GM18505 (cell line): Measurements from ENCODE around the gene CACNB2.
"Not testable (repeated sequence)": the region's sequence is repeated elsewhere in the genome, so short reads cannot be mapped to it uniquely, and the experiment has no call there.

Experiments
- ATAC-seq: cut with Tn5 transposase; IDR thresholded peaks from one replicate; pipeline ENCODE4 v1.9.1; 2021; ENCODE audit not compliant: unreplicated experiment
- POLR2A ChIP-seq: IDR thresholded peaks from 4 replicates; pipeline ENCODE4 v1.6.1; 2011; ENCODE audit warnings: borderline replicate concordance; ENCODE audit not compliant: insufficient read depth, insufficient read length; ENCODE audit errors: extremely low read depth

CACNB2 gene

DNA sequence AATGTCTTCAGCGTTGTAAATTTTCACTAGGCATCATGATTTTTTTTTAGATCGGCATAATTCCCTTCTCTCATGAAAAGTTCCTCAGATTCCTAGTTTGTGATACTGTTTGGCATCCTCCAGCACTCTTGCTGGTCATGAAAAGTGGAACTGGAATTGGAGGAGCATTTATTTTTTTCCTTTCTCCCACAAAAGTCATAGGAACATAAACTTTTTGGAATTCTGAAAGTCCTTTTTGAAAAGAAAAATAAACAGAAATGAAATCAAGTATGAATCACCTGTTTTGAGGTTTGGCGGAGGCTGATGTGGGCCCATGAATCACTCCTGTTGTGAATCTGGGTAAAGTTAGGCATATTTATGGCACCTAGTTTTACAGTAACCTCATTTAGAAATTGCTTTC, 17.7 kb downstream of the CACNB2 start:
- no peak for ATAC-seq
- no peak for TF ChIP-seq POLR2A

DNA sequence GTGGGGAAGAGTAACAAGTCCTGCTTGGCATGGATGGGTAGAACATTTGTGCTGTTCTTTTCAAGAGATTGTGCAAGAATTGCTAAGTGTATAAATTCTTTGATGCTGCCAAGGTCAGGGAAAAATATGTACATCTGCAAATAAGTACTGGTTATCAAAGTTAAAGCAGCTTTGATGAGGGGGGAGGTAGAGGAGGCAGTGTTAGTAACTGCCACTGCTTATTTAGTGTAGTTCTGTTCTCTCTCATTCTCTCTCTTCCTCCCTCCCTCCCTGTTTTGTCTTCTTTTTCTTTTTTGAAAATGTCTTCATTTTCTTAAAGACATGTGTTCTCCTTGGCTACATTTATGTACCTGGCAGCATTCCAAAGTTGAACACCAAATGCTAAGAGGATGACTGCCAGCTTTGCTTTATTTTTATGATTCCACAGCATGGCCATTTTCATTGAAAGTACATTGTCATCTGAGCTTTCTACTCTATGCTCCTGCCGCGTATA, 18.6 kb downstream of the CACNB2 start:
- no peak for TF ChIP-seq POLR2A
- ATAC-seq: no peak

DNA sequence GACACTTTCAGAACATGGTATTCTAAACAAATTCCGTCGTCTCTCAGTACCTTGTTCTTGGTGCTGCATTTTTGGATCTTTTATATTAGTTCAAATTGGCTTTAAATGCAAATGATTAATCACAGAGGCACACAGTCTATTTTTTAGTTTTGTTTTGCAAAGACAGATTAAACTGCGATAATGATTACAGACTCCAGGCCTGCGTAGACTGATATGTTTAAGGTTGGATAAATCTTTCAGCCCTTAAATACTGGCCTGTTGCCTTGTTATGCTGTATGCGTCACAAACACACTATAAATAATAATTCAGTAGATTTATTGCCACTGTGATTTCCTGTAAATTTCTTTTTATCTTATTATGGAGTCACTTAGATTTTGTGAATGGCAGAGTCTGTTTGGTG, 19.3 kb downstream of the CACNB2 start:
- TF ChIP-seq POLR2A: no peak
- no peak for ATAC-seq

DNA sequence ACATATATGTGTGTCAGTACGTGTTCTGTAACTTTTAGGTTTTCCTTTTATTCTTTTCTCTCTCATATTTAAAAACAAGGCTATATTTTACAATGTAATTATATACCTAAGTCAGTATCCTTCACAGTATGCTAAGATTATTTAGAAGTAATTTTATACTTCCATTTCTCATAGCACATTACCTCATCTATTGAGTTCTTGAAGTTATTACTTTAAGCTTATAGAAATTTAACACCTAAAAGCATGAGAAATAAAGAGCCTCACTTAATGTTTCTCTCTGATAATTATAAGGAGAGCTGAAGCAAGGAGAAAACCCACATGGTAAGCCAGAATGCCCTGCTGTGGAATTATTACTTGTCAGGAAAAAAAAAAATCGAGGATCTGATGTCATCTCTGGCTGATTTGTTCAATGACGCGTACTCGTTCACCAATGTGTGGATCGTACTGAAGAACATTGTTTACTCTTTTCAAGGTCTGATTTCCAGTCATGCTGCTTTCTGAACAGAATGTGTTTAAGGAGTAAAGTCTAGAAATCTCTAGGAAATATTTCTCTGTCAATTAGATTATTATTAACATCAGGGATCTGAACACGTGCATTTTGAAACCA, 21.9 kb downstream of the CACNB2 start:
- TF ChIP-seq POLR2A: no peak
- no peak for ATAC-seq

DNA sequence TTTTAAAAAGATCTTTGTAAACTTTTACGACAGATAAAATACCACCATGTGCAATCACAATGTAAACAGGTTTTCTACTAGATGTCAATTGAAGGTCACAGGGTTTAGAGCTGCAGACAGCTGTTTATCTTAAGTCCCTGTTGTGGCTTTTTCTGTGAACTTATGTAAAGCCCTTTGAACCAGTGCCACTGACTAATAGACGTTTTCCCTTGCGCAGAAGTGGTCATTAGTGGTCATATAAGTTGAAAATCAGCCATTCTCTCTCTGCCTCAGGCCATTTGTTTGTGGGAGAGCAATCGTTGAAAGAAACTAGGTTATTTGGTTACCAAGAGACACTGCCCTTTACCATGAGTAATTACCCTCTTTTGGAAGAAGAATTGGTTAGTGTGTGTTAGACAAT, 23.9 kb downstream of the CACNB2 start:
- ATAC-seq: no peak
- no peak for TF ChIP-seq POLR2A

DNA sequence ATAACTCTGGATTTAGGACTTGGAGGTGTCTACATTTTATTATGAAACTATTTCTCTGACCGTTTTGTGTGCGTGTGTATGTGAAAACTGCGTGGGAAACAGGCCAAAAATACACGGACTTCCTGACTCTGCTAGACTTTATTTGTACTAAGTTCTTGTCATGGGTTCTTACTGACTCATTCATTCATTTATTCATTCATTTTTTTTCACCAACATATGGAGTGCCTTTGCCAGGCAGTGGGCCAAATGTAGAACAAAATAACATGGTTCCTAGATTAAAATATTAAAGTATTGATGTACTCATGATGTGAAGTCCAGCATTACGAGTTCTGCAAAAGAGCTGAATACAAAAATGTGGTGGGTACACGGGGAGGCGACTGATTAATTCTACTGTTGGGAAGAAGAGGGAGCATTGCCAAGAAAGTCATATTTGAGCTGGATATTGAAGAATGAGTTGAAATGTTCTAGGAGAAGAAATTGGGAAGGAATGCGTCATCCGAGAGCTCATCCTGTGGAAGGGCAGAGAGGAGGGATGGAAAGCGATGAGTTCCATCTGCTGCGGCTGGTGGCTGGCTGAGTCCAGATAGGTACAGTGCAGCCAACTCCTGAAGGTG, 24.6 kb downstream of the CACNB2 start:
- no peak for TF ChIP-seq POLR2A
- ATAC-seq: no peak

DNA sequence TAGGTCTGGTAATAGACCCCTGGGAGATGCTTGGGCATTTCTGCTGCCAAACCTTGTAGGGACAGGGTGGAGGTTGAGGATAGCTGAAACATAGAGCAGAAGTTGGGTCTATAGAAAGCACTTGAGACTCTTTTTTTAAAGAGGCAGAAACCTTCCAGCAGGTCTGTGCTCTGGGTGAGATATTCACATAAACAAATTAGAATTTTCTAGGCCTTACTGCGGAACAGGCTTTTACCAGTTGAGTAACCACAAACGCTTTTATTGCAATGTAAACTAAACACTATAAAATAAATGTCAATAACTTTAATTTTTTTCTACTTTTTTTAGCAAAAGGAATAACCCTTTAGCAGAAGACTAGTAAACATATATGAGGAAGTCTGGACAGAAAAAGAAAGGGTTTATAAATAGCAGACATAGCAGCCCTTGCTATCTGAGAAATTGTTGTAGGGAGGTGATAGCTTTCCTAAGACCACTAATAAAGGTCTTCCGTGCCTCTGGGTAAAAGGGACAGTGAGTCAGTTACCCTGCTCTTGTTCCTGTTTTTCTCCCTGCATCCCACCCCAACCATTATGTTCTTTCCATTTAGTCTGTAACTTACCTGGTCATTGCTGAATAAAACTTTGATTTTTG, 38.7 kb downstream of the CACNB2 start:
- no peak for TF ChIP-seq POLR2A
- no peak for ATAC-seq

DNA sequence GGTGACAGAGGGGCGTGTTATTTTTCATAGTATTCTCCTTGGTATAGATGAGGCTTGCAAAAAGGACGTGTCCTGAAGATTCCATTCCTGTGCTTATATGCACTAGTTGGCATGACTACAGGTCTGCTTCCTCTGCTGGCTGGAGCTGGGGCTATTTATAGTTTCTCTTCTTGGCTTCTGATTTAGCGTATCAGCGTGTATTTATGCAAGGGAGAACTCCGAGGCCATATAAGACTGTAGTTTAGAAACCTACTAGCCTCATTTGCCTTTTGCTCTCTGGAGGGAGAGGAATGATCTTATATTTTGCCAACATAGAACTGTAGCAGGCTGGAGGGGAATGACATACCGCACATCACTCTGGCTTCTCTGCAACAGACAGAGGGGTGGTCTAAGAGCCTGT, 39.7 kb downstream of the CACNB2 start:
- TF ChIP-seq POLR2A: no peak
- ATAC-seq: no peak

DNA sequence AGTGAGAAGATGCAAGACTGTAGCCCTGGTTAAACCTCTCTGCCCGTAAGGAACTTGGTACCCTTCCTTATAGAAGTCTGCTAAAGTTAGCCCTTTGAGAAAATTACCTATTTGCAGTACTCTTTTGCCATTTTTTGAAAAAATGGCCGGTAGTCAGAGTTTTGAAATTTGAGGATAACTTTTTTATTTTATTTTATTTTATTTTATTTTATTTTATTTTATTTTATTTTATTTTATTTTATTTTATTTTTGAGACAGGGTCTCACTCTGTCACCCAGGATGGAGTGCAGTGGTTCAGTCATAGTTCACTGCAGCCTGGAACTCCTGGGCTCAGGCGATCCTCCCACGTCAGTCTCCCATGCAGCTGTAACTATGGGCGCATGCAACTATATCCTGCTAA, 41.2 kb downstream of the CACNB2 start:
- not testable (repeated sequence) for ATAC-seq

DNA sequence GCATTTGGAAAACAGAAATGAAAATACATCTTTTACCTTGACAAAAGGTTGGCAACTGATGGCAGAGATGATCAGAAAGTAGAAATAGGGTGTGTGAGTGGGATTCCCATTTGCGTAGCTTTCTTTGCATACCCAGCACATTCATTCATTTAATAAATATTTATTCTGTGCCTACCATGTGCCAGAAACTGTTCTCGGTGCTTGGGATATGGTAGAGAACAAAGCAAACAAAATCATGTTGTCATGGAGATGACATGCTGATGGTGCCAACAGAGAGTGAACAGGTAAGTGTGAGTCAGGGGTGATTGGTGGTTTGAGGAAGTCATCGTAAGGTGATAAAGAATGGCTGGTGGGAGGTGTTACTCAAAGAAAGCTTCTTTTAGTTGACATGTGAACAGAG, 45.4 kb downstream of the CACNB2 start:
- ATAC-seq: no peak
- TF ChIP-seq POLR2A: no peak

DNA sequence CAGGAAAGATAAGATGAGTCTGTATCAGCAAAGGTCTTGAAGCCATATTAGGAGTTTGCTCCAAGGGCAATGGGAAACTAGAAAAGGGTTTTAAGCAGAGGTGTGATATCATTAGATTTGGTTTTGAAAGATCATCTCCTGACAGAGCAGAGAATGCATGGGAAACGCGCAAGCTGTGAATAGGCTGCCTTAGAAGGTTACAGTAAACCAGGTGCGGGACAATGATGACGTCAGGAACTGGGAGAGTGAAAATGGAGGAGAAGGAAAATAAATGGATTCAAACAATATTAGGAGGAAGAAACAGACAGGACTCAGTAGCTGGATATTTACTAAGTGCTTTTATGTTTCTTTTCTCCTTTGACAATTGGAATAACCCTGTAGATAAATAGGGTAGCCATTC, 50.6 kb downstream of the CACNB2 start:
- no peak for TF ChIP-seq POLR2A
- ATAC-seq: no peak

DNA sequence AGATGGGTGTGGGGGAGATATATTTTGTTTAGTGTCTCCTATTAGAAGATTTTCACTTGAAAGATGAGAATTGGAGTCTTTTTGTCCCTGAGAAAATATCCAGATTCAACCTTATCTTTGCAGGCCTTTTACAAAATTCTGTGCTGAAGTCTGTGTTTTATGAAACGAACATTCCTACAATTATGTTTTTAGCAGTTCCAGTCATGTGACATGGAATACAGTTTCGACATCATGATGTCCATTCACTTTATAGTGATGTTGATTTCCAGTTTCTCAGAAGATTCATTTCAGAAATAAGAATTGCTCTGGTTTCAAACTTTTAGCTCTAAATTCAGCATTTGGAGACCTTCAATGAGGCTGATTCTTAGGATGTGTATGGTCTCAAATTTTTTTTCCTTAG, 54.4 kb downstream of the CACNB2 start:
- no peak for TF ChIP-seq POLR2A
- ATAC-seq: no peak

DNA sequence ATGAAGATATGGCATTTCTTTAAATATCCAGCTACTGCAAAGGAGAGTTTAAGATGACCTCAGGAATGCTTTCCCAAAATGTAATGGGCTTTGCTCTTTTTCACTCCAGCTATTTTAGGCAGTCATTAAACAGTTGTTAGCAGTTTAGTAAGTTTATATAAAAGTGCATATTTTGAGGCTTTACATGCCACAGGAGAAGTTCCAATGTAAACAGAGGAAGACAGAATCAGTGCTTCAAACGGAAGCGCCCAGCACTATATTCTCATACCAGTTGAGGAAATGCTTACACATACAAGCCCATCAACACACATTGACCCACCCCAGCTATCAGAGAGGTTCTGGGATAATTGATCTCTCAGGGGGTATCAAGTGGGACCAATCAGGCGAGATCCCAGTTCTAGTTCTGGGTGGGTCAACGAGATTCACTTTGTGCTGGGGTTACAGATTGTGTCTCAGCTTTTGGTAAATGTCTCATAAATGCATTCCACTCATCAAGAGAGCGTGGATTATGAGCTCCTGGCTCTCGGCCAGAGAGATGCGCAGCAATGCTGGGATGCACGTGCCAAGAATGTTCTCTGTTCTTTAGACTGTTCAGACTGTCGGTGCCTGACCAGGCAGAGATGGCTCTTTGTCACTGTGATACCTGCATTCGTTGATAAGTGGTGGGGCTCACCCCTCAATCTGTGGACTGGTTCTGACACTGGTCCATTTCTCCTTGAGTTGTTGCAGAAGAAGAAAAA, 55.0 kb downstream of the CACNB2 start:
- ATAC-seq: no peak
- no peak for TF ChIP-seq POLR2A
